ENCODE results near the gene MYT1.
A peak's percentile ranks its signal among the peaks of the same experiment; 100 is the strongest.

The MYT1 gene

DNA sequence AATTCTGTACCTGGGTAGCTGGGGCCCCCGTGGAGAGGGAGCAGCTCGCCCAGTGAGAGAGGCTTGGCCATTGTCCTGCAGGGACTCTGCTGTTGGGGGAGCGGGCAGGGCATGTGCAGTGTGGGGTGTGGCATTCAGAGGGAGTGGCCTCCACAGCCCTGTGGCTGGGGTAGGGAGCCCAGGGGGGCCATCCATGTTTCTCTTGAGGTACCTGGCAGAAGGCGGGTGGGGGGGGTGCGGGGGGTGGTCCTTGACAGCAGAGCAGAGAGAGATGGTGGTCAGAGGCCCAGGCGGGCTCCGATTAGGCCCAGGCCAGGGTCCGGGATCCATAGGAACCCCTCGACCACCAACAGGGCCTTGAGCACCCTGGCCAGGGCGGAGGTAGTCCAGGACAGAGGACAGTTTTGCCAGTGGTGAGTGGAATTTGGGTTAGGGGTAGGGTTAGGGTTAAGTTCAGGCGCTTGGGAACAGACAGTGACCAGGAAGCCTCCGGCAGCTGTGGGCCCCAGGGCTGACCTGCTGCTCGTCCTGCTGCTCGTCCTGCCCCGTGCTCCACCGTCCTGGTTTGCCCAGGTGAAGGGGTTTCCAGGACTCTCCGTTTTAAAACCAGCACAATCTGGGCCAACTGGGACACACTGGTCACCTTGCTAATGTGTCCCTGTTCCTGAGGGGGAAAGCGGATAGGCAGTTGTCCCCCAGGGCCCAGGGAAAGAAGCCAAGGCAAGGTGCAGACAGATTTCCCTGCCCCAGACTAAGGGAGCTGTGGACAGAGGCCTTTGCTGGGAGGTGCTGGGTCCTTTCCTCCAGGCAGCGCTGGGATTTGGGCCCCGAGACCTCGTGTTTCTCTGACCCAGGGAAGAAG, 24.8 kb upstream of the MYT1 start:
- no peak for DNase-seq (ENCODE audit: low read depth in 2 of 2)

DNA sequence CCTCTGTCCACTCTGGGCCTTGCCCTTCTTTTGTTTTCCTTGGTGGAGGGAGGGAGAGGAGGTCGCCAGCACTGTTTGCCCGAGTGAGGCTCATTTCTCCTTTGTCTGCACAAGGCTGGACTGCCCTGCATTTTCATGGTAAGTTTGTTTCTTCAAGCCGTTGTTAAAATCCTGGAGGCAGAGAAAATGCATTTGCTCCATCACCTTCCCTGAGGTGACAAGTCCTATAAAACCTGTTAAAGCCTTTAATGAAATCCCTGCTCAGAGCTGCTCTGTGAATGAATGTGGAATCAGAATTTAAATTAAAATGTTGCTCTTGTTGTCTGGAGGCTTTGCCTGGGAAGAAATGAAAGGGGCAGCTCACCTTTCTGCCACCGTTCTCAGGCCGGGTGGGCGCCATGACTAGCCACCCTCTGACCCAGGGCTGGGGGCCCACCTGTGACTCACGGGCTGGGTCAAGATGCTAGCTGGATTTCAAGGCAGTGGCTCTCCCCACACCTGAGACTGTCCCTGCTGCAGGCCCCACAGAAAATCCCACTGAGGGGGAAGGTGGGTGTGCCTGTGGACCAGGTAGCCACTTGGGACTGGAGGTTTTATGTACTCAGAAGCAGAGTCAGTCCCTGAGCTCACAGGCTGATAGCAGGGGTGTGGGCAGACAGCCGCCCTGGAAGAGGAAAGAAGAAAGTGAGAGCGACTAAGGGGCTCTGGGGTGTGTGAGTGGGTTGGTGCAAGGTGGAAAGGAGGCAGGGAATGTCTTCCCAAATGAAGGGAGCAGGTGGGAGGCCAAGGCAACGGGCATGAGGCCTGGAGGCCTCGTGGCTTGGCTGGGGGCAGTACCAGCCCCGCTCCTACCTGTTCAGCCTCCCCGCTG, 24.0 kb upstream of the MYT1 start:
- DNase-seq (ENCODE audit: low read depth in 2 of 2) = no peak

DNA sequence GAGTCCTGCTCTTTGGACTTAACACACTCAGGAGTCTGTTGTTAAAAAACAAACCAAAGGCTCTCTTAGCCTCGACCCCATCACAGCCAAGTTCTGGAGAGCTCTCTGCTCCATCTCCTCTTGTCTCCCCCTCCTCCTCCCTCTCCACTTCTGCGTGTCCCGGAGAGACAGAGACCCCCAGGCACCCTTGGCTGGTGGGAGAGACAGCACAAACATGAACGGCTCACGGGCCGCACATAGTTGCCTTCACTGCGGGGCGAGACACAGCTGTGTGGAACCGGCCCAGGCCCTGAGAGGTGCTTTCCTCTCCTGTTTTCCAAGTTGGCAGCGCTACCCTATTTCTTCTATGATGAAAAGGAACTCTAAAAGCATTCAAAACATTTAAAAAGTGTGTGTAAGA, 23.3 kb upstream of the MYT1 start:
- DNase-seq (ENCODE audit: low read depth in 2 of 2) = no peak

DNA sequence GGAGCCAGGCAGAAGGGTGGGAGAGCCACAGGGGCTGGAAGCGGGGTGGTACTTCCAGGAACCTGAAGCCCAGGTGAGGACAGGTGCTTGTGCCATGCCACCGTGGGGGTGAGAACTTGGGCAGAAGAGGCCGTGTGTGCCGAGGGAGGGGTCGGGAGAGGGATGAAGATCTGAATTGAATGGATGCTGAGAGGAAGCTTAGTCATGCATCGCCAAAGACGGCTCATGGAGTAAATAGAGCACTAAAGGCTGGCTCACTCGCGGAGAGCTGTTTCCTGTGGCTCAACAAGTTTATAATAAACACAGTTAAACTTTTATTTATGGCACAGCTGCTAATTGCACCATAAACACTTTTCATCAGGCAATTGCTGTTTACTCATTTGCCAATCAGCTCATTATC, 21.7 kb upstream of the MYT1 start:
- DNase-seq (ENCODE audit: low read depth in 2 of 2) = no peak

DNA sequence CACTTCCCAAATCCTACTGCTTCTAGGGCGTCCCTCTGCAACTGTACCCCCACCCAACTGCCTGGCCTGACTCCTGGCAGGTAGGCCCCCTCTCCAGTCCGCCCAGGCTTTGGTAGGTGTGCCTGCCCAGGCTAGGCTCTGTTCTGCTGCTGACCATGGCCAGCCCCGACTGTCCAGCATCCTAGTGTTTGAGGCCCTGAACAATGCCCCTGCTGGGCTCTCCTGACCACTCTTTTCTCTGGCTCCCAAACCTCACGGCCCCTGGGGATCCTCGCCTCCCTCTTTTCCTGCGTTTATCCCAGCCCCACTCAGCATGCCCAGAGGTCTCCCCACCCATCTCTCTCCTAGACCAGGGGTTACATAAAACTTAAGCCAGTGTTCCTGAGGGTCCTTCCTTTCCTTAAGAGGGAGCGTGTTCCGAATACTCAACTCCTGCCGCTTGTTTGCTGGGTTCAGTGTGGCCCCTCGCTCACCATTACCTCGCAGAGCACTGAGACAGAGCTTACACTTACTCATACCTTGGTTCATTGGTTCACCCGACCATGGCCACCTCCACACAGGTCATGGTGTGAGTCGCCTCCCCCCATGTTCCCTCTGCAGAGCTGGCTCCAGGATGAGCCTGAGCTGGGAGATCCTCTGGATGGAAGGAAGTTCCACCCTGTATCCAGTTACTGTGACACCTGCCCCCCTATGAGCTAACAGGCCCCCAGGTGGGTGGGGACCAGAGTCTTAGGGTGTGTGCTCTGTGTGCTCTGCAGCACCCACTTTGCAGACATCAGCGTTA, 21.0 kb upstream of the MYT1 start:
- no peak for DNase-seq (ENCODE audit: low read depth in 2 of 2)

DNA sequence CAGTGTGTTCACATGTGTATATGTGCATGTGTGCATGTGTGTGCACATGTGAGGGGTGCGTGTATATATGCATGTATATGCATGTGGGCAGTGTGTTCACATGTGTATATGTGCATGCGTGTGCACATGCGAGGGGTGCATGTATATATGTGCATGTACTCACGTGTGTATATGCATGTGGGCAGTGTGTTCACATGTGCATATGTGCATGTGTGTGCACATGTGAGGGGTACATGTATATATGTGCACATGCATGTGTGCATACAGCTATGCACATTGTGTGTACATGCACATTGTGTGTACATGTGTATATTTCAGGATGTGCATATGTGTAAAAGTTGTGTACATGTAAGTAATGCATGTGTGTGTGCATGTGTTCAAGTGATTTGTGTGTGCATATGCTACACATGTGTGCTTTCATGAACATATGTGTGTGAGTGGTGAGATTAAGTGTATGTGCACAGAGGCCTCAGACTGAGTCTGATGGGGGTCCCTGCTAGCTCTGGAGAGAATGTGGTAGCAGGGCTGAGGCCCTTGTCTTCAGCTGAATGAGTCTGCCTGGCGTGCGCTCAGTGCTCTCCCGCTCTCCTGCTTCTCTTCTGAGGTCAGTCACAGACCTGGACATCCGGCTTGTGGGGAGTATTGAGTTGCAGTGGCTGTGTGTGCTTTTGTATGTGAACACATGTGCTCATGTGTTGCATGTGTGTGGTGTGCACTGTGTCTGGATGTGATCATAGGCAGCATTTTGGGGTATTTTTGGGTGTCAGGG, 19.9 kb upstream of the MYT1 start:
- DNase-seq (ENCODE audit: low read depth in 2 of 2) = no peak

DNA sequence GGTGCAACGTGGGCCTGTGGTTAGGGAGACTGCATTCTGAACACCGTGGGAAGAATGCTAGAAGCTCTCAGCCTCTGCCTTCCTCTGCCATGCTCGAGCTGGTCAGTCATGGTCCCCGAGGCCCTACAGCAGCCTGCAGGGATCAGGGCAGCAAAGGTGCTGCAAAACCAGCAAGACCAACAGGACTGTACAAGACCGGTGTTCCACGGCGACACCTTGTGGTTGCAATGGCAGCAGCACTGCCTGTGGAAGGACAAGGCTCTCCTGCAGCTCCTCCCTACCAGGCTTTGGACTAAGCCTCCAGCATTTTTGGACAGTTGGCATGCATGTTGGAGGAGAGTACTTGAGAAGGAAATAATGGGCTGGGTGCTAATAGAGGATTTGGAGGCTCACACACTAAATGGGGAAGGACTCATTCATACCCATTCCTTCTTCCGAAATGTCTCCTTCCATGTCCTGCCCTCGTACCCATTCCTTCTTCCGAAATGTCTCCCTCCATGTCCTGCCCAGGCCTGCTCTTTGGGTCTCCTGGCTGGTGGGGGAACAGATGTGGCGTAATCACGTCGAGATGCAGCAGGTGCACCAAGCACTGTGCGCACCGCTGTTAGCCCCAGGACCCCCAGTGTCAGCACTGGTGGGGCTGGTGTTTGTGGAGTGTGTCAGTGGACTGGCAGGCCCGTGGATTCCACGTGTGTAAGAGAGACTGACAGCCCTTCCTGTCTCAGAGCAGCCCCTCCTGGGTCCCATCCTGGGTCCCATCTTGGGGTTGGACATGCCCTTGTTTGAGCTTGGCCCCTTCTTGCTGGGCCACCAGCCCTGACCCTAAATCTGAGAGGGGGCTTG, 18.6 kb upstream of the MYT1 start:
- DNase-seq (ENCODE audit: low read depth in 2 of 2) = peak in 1 of 2 experiments; percentile 8

DNA sequence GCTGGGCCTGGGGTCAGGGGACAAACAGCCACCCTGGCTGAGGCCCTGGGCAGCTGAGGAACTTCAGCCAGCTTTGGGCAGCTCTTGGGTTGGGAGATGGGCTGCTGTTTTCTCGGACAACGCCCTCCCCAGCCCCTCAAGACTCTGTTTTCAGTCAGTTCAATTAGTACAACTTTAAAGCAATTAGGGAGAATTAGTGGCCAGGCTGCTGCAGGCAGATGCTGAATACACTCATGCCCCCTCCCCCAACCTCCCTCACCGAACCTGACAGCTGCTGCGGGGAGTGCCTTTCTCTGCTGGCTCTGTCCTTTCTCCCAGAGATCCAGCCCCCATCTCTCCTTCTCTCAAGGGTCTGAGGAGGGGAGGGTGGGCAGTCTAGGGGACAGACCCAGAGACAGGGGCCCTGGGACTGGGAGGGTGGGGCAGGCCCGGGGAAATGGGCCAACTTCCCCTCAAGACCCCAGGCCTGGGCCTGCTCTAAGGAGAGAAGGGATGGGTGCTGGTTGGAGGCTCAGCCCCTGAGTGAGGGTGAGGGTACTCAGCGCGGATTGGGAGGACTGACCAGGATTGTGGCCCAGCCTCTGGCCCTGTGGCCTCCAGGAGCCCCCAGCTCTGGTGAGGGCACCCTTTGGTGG, 17.8 kb upstream of the MYT1 start:
- no peak for DNase-seq (ENCODE audit: low read depth in 2 of 2)

DNA sequence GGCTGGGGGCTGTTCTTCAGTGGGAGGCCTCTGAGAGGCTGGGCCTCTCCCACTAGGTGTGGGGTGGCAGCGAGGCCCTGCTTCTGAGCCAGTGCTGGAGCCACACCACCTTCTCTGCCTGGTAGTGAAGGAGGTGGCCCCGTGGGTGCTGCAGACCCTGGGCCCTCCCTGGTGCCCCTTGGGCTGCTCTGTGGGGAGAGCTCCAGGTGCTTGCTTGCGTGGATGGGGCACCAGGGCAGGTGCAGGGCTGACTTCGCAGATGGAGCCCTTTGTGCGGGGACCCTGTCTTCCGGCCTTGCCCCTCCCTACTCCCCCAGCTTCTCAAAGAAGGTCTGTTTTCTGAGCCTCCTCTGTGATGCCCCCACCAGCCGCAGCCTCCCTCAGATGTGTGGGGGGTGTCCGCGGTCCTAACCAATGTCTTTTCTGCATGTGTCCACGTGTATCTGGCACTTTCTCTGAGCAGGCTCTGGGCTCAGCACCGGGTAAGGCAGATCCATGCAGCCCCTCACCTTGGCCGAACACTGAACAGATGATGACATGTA, 17.2 kb upstream of the MYT1 start:
- no peak for DNase-seq (ENCODE audit: low read depth in 2 of 2)

DNA sequence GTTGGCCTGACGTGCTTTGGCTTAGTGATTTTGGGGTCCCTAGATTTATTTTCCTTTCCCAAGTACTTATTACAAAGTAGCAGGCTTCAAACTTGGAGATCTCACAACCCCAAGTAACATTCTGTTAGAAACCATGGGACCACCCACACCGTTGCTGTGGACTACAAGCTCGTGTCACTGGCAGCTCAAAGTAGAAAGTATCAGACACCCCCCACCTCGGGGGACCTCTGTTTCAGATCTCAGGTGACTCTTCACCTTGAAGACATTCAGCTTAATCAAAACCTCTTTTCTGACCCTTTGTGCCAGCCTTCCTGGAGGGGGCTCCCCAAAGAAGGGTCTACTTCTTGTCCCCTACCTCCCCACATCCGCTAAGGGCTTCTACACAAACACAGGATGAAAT, 15.7 kb upstream of the MYT1 start:
- DNase-seq (ENCODE audit: low read depth in 2 of 2) = no peak

DNA sequence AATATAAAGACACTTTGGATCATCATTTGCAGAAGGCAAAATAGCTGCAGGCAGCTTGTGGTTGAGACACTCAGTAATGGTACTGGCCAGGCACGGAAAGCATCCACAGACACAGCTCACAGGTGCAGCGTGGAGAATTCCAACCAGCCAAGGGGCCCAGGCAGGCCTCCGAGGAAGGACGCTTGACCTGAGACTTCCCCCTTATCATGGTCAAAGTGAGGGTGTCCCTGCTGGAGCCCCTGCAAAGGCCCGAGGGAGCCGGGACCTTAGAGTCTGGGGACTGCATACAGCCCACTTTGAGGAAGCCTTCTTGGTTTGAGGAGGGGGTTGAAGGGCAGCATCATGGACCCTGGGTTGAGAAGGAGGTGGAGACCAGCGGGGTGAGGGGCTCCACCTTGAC, 15.1 kb upstream of the MYT1 start:
- DNase-seq (ENCODE audit: low read depth in 2 of 2) = no peak

DNA sequence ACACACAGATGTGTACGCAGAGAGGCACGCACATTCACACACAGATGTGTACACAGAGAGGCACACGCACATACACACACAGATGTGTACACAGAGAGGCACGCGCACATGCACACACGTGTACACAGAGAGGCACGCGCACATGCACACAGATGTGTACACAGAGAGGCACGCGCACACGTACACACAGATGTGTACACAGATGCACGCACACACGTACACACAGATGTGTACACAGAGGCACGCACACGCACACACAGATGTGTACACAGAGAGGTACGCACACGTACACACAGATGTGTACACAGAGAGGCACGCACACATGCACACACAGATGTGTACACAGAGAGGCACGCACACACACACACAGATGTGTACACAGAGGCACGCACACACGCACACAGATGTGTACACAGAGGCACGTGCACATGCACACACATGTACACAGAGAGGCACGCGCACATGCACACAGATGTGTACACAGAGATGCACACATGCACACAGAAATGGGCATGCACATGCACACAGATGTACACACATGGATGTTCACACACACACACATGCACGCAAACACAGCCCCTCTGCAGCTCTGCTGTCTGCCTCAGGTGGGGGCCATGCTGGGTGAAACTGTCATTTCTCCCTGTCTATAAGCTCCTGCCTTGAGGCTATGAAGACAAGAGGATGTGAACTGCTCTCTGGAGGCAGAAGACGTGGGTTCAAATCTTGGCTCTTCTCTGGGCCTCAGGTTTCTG, 14.3 kb upstream of the MYT1 start:
- DNase-seq (ENCODE audit: low read depth in 2 of 2) = no peak

DNA sequence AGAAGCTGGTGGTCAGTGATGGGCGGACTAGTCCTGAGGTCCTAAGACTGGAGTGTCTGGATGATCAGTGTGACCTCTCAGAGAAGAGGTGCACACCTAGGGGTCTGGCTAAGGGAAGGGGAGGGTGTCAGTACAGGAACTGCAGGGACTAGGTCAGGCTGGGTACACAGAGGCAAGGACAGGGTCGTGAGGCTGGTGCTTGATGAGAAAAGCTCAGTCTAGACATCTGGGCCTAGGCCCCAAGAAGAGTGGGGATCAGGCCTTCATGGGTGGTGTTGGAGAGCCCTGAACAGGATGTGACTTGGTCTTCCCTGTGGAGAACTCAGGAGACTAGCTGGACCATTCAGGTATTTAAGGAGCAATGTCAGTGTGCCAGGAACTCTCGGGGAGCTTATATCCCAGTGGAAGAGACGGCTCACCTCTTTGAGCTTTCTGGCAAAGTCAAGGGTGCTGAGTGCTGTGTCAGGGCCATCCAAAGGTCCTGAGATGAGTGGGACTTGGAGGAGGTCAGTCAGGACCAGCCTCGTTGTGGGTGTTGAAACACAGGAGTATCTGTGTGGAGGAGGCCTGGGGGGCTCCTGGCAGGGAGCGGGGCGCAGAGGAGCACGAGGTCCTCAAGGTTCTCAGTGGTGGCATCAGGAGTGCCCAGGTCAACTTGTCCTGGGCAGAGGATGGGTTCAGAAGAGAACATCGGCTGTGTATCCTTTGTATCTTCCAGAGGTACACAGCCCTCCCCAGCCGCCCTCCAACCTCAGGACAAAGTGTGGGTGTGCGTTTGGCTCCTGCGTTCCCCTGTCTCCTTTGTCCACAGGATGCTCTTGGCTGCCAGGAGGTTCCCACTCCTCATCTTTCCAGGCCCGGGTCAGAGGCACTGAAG, 13.3 kb upstream of the MYT1 start:
- no peak for DNase-seq (ENCODE audit: low read depth in 2 of 2)

DNA sequence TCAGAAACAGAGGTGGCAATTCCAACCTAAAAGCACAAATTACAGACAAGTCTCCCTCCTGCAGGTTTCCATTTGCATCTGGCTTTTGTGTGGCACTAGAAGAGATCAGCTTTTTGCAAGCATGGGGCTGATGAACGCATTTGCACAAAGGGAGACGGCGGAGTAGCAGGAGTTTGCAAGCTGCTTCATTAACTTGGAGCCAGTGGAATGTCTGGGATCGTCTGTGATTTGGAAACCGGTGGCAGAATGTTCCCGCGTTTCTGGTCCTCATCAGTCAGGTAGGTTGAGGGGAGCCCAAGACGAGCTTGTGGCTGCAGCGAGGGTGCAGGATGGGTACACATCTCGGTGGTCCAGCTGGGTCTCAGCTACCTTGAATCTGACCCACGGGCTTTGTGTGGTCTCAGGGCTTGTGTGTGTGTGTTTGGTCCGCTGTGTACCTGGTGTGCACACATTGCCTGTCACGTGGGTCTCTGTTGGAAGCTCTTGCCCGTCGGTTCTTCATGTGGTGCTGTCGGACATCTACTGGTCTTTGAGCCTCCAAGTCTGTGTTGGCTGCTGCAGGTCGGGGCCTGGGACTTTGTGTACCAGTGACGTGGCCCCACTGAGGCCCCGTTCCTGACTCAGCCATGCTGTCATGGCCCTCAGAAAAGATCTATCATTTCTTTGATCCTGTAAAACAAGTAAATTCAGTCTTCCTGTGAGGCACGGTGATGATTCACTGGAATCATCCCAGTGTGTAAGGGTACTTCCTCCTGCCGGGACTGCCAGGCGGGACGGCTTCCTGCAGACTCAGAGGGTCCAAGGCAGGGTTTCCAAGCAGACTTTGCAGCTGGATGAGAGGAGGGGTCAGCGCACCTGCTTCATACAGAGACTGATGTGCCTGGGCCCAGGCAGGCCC, 12.4 kb upstream of the MYT1 start:
- no peak for DNase-seq (ENCODE audit: low read depth in 2 of 2)

DNA sequence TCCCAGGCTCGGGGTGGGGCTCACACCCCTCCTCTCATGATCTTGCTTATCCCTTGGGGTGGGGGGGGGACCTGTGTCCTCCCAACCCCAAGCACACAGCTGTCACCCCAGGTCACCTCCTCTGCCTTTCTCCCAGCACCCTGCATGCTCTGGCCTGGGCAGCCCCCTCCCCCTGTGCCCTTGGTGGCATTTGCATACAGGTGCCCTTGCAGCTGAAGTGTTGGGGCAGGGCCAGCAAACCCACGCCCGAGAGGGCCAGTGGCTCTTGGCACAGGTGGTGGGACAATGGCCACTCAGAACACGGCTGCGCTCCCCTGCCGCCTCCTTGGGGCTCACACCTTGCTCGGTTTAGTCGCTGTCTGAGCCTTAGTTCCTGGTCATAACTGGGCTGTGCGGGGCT, 11.3 kb upstream of the MYT1 start:
- DNase-seq (ENCODE audit: low read depth in 2 of 2) = no peak

DNA sequence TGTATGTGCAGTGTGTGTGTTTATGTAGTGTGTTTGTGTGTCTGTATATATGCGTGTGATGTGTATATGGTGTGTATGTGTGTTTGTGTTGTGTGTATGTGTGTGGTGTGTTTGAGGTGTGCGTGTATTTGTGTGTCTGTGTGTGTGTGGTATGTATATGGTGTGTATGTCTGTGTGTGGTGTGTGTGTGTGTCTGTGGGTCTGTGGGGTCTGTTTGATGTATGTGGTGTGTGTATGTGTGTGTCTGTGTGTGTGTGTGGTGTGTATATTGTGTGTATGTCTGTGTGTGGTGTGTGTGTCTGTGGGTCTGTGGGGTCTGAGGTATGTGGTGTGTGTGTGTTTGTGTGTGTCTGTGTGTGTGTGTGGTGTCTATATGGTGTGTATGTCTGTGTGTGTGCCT, 10.8 kb upstream of the MYT1 start:
- DNase-seq (ENCODE audit: low read depth in 2 of 2) = no peak
